Stimulated activated CD8-positive, alpha-beta memory T cell treated with anti-CD3 and anti-CD28 coated beads, Interleukin-7, amount 100 ng/mL, for 48 hours (primary cell): Measurements from ENCODE around the gene AGRN.
"Not testable (repeated sequence)": the region's sequence is repeated elsewhere in the genome, so short reads cannot be mapped to it uniquely, and the experiment has no call there.

Experiments
- DNase-seq, 2 donors: peaks; one replicate each; pipeline ENCODE4 v3.0.0-alpha.2; 2020; ENCODE audit warnings: low read depth in 1 of 2; ENCODE audit errors: extremely low read depth in 1 of 2

Gene AGRN

DNA sequence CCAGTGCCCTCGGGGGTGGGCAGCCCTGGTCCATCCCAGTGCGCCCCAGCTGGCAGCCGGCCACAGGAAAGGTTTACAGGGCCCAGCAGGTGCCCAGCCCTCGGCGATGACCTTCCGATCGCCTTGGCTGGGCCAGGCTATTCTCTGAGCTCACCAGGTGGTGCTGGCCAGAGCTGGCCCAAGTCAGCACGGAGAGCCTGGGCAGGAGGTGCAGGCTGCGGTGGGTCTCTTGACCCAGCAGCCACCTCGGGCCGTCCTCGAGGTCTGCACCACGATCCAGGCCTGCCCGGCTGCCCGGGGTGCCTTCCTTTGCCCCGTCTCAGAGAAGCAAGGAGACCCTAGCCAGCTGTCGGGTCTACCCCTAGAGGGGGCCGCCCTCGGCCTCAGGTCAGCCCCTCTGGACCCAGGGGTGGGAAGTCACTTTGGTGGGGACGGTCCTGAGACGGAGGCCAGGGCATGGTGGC, 38.4 kb upstream of the AGRN start:
- DNase-seq: no peak

DNA sequence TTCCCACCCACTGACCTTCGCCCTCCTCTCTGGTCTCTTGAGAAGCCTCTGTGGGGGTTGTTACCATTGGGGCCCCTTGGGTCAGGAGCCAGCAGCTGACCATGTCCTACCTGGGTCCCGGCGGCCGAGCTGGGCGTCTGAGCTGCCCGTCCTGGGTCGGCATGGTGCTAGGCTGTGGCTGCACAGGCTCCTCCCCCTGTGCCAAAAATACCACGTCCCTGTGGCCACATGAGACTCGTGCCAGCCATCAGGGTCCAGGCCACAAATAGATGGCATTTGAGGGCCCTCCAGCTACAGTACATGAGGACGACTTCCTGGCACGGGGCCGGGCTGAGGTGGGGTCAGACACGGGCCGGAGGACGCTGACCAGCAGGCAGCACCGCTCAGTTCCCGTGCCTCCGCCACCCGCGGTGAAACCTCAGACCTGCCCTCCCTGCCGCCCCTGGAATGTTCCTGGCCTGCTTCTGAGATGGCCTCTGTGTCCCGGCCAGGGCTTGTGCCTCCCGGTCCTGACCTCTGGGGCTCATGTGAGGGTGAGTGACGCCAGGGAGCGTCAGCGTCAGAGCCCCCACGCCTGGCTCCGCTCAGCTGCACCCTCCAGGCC, 37.9 kb upstream of the AGRN start, which contains the start of gene PERM1:
TSS of gene PERM1 (minus strand) at position 139 of the 604 bp plus-strand sequence. CDS start 1,064 bp downstream, outside the sequence.
- no peak for DNase-seq

DNA sequence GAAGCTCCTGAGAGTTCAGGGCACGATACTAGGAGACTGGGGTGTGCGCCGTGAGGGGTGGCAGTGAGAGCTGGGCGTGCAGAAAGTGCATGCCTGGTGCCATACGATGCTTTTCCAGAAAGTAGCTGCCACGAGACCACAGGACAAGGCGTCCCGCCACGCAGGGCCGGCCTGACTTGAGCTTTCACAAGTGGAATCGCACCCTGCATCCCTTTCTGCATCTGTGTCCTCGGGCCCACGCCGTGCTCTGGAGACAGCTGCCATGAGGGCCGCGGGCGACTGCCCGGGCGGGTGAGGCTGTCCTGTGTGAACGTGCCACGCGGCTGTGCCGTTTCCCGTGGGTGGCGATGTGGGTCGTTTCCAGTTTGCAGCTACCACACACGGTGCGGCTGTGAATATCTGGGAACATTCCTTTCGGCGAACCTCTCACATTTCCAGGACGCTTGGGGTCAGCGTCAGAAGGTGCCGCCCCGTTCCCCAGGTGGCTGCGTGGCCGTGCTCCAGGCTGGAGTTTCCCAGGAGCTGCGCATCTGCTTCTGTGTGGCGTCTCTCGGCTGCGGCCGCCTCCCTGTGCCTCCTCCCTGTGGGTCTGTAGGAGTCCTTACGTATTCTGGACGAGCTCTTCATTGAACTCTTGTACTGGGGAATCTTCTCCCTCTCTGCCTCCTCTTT, 37.0 kb upstream of the AGRN start:
- no peak for DNase-seq

DNA sequence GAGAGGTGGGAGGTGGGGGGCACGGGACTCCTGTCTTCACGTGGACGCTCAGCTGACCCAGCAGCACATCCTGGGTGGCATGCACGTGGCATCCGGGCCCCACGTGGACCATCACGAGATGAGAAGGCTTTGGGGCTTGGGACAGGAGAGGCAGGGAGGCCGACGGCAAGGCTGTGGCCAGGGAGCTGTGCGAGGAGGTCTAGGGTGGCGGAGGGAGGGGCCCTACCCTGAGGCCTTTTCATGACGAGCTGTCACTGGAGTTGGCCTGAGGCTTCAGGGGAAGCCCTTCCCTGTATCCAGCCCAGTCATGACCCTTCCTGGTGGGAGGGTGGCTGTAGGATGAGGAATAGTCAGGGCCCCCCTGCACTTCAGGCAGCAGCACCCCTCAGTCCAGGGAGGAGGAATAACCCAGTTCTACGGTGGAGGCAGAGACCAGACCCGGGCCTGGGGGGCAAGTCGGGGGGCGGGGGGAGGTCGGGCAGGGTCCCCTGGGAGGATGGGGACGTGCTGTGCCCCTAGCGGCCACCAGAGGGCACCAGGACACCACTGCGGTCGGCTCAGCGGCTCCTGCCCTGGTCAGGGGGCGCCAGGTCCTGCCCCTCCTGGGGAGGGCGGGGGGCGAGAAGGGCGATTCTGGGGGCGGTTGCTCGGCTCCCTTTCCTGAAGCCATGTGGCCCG, 36.0 kb upstream of the AGRN start:
- DNase-seq: no peak

DNA sequence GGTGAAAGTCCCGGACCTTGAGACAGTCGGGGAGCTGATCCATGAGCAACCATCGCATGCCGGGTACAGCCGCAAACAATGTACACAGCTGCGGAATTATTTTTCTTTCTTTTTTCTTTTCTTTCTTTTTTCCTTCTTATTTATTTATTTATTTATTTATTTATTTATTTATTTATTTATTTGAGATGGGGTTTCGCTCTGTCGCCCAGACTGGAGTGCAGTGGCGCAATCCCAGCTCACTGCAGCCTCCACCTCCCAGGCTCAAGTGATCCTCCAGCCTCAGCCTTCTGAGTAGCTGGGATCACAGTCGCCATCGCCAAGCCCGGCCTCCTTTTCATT, 35.5 kb upstream of the AGRN start:
- no peak for DNase-seq

DNA sequence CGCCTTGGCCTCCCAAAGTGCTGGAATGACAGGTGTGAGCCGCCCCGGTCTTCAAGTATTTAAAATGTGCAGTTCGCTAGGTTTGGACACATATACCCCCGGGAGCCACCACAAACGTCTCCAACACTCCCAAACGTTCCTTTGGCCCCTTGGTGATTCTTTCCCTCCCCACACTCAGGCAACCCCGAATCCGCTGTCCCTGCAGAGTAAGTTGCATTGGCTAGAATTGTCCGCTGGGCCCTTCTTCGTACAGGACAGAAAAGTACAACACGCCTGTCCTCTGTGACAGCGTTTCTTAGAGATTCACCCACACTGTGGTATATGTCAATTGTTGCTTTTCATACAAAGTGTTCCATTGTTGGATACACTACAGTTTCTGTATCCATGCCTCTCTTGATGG, 34.8 kb upstream of the AGRN start:
- DNase-seq: no peak

DNA sequence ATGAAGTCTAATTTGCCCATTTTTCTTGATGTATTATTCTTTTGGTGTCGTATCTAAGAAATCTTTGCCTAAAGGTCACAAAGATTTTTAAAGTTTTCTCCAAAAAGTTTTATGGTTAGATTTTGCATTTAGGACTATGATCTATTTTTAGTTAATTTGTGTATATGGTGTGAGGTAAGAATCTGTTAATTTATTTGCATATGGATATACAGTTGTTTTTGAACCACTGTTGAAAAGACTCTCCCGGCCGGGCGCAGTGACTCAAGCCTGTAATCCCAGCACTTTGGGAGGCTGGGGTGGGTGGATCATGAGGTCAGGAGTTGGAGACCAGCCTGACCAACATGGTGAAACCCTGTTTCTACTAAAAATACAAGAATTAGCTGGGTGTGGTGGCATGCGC, 31.9 kb upstream of the AGRN start:
- DNase-seq: not testable (repeated sequence)

DNA sequence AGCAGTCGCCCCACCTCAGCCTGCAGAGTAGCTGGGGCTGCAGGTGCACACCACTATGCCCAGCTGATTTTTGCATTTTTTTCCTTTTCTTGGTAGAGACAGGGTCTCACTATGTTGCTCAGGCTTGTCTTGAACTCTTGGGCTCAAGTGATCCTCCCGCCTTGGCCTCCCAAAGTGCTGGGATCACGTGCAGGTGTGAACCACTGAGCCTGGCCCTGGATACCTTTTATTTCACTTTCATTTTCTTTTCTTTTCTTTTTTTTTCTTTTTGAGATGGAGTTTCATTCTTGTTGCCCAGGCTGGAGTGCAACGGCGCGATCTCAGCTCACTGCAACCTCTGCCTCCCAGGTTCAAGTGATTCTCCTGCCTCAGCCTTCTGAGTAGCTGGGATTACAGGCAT, 28.6 kb upstream of the AGRN start:
- not testable (repeated sequence) for DNase-seq

DNA sequence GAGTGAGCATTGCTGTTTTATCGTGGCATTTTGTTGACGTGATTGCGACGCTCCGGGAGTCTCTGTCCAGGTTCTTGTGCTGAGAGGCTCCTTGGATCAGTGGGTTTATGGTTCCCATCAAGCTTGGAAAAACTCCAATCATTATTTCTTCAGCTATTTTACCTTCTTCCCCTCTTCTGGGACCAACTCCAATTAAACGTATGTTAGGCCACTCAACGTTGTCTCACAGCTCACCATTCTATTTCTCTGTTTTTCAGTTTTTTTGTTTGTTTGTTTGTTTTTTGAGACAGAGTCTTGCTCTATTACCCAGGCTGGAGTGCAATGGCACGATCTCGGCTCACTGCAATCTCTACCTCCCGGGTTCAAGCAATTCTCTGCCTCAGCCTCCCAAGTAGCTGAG, 28.0 kb upstream of the AGRN start:
- no peak for DNase-seq

DNA sequence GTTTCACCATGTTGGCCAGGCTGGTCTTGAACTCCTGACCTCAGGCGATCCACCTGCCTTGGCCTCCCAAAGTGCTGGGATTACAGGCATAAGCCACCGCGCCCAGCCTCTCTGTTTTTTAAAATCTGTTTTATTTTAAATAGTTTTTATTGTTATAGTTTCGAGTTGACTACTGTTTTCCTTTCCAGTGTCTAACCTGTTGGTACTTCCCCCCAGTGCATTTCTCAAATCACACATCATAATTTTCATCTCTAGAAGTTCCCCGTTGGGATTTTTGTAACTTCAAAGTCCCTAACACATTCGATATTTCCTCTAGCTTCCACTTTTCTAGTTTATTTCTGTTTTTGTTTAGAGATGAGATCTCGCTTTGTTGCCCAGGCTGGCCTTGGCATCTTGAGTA, 27.6 kb upstream of the AGRN start:
- no peak for DNase-seq

DNA sequence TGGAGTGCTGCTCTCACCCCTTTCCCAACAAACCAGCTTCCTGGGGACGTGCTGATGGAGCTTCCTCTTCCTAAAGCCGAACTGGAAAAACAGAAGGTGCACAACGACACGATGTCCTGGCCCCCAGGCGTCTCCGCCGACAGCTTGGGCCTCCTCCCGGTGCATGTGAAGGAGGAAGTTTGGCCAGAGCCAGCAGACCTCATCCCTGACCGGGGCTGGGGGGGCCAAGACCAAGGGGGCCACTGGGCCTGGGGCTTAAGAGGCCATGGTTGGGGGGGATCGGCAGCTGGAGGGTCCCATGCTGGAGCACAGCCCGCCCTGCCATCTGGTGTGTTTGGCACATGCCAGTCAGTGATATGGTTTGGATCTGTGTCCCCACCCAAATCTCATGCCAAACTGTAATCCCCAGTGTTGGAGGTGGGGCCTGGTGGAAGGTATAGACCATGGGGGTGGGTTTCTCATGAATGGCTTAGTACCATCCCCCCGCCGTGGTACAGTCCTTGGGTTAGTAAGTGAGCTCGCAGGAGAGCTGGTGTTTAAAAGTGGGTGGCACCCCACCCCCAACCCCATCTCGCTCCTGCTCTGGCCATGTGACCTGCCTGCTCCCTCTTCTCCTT, 26.4 kb upstream of the AGRN start:
- DNase-seq: no peak

DNA sequence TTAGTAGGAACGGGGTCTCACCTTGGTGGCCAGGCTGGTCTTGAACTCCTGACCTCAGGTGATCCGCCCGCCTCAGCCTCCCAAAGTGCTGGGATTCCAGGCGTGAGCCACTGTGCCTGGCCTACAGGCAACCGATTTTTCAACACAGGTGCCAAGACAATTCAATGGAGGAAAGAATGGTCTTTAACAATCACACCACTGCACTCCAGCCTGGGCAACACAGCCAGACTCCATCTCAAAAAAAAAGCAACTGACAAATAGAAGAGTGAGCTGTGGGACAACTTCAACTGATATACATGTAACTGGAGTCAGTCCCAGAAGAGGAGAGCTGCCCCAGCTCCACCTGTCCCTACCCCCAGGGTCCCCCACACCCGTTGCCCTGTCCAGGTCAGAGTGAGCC, 25.4 kb upstream of the AGRN start:
- not testable (repeated sequence) for DNase-seq

DNA sequence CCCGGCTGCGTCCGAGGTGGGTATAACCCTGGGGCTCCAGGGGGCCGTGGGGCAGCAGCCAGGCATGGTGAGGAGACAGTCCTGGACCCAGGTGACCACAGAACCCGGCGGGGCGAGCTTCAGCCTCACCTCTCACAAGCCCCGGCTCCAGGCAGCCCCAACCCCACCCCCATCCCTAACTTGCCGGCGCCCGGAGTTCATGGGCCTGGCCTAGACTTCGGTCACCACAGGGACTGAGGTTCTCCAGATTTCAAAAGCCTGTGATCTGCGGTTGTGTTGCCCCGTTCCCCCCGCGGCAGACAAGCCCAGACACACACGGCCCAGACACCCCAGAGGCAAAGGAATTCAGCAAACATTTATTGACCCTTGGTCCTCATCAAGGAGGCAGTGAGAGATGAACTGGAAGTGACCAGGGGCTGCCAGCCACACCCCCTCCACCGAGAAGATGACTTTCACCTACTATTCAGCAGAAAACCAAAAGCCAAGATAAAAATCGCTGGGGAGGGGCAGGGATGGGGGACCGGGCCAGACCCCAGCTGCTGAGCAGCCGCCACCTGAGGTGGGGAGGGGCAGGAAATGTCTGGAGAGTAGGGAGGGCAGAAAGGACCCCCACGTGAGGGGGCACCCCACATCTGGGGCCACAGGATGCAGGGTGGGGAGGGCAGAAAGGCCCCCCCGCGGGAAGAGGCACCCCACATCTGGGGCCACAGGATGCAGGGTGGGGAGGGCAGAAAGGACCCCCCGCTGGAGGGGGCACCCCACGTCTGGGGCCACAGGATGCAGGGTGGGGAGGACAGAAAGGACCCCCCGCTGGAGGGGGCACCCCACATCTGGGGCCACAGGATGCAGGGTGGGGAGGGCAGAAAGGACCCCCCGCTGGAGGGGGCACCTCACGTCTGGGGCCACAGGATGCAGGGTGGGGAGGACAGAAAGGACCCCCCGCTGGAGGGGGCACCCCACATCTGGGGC, 24.0 kb upstream of the AGRN start:
- DNase-seq: no peak

DNA sequence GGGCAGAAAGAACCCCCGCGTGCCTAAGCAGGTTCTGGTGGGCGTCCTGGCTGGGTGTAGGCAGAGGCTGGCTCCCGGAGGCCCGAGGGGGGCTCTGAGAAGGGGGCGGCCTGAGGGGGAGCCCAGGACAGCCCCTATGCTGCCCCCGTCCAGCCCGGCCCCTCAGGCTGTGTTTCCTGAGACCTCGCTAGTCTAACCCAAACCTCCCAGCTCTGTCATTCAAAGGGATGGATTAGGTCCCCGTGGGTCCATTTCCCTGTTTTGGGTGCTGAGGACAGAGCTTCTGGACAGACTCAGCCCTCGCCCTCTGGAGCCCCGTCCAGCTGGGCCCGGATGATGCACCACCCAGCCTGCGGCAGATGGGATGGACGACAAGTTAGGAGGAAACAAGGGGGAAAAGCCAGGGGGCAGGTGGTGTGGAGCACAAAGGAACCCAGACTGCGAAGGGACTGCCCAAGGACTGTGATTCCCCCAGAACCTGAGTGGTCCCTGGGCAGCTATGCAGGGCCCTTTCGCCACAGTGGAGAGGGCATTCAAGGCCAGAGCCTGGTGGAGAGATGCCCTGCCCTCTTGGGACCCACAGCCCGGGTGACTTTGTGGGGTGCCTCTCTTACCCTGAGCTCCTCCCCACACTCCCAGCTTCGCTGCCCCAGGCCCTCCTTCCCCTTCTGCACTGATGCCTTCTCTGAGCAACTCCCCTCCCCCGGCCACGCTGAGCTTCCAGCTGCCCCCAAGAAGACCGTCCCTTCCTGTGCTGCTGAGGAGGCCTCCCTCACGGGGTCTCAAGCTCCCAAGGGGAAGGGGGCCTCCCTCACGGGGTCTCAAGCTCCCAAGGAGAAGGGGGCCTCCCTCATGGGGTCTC, 22.8 kb upstream of the AGRN start:
- no peak for DNase-seq

DNA sequence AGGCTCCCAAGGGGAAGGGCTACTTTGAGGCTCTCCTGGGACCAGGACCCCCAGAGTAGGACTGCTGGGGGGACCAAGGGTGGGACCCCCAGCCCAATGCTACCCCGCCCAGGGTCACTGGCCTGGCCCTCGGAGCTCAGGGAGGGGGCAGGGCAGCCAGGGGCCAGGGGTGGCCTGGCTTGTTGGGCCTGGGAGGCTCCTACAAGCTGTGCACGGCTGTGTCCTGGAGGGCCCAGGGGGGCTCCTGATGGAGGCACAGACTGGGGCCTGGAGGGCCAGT, 22.3 kb upstream of the AGRN start:
- no peak for DNase-seq

DNA sequence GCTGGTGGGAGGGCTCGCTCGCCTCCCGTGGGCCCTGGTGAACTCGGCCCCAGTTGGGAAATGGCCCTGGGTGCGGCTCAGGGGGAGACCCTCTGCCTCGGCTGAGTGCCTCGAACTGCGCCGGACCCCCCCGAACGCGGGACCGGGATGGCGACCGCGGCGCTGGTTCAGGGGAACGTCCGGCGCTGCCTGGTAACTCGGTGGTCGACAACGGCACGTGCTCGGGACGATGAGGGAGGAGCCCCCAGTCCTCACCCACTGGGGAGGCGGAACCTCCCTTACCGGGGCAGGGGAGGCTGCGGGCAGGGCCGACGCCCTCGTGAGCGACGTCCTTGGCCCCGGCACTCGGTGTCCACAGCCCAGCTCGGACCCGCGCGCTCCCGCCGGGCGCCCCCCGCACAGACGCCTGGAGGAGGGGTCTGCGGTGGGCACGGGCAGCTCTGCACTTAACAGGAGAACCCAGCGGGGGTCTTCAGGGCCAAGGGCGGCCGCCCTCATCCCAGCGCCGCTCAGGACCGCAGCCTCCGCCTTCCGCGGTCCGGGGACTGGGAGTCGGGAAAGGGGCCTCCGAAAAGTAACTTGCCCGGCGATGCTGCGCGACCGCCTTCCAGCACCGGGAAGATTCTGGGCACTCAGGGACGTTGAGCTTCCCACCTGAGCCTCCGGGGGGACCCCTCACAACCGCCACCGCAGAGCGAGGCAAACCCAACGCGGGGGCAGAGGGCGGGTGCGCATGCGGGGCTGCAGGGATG, 21.8 kb upstream of the AGRN start:
- DNase-seq: no peak

DNA sequence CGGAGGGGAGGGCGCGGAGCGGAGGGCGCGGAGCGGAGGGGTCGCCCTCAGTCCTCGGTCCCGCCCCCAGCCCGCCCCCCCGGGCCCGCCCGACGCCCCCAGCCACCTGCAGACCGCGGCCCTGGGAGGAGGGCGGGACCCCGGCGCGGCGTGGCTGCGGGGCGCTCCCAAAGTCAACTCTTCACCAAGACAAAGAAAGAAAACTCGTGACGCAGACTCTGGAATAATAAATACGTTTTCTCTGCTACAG, 21.2 kb upstream of the AGRN start:
- no peak for DNase-seq

DNA sequence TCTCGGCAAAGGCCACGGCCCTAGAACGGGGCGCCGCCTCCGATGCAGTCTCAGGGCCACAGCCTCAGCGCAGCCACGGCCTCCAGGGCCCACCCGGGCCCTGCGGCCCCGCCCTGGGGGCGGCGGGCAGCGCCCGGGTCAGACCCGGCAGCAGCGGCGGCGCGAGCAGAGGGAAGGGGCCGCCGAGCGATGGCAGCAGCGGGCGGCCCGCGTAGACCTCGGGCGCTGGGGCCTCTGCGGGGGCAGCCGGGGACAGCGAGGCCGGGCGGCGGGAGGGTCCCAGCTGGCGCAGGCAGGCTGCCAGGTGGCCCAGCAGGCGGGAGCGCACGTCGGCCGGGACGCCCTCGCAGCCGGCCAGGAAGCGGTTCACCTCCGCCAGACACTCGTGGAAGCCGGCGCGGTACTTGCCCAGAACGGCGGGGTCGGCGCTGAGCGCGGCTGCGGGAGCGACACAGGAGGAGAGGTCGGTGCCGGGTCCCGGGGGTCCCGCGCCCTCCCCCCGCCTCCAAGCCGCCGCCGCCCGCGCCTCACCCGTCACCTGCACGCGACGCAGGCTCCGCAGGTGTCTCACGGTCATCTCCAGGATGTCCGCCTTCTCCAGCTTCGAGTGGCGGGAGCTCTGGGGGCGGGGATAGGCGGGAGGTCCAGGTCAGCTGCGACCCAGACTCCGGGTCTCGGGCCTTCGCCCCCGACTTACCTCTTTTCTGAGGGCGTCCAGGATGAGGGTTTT, 20.8 kb upstream of the AGRN start:
- DNase-seq: no peak
